ENCODE measurements around the gene DSCAML1.

GRCh38 chr11:117468888-117469287 is 328.1 kb downstream of the DSCAML1 start:
- no peak for TF ChIP-seq FOXM1 (IDR thresholded peaks at IDR 0.05; ENCODE audit: borderline replicate concordance)
- TF ChIP-seq ELF4 (IDR thresholded peaks at IDR 0.05): no peak
- TF ChIP-seq L3MBTL2 (conservative IDR thresholded peaks at IDR 0.05): no peak
- TF ChIP-seq BHLHE40 (IDR thresholded peaks at IDR 0.05; ENCODE audit: borderline replicate concordance): no peak
- no peak for TF ChIP-seq FOXA1 (IDR thresholded peaks at IDR 0.05)
- TF ChIP-seq ZNF384 (IDR thresholded peaks at IDR 0.05): no peak
- TF ChIP-seq LEF1 (IDR thresholded peaks at IDR 0.05; ENCODE audit: borderline replicate concordance): no peak
- no peak for TF ChIP-seq TARDBP (IDR thresholded peaks at IDR 0.05)
- no peak for TF ChIP-seq SUZ12 (IDR thresholded peaks at IDR 0.05)
- no peak for TF ChIP-seq SP1 (IDR thresholded peaks at IDR 0.05)
- no peak for TF ChIP-seq HDGF (IDR thresholded peaks at IDR 0.05; ENCODE audit: borderline replicate concordance)
- no peak for TF ChIP-seq NFRKB (IDR thresholded peaks at IDR 0.05)
